DMS53 treated with DMSO at 0.1 percent for 48 hours (cell line): ENCODE measurements around the gene AP2A2.

Source experiments
- DNase-seq: peaks from one replicate; lab custom pipeline; 2025; ENCODE audit not compliant: unreplicated experiment; lab: John Stamatoyannopoulos, UW

Gene AP2A2

DNA sequence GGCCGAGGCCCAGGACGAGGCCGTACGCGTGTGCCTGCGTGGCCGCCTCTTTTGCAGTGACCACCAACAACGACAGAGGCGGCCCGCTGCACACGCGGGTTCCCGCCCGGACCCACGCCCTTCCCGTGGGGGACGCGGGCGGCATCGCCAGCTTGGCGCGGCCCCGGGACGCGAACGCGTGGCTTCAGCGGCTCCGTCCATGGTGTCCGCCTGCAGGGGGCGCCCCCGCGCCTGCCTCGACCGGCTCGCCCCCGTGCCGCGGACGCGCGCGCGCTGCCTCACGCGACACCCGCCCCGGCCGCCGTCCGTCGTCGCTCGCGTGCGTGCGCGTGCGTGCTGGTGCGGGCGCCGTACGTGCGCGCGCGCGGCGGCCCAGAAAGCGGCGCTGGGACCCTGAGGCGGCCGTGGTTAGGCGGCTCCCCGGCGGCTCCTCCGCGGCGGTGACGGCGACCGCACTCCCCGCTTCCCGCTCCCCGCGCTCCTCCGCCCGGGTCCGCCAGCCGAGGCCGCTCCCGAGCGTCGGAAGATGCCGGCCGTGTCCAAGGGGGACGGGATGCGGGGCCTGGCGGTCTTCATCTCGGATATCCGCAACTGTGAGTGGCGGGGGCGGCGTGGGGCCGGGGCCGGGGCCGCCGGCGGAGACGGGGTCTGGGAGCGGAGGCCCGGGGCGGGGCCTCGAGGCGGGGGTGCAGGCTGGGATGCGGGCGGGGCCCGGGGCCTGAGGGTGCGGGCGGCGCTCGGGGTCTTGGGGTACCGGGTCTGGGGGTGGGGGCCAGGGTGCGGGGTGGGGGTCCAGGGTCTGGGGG, at the start of gene AP2A2:
AP2A2 (plus strand) TSS at position 375 of the 806 bp plus-strand sequence; CDS start at position 527, 152 bp downstream.
- peak; percentile 78 for DNase-seq

DNA sequence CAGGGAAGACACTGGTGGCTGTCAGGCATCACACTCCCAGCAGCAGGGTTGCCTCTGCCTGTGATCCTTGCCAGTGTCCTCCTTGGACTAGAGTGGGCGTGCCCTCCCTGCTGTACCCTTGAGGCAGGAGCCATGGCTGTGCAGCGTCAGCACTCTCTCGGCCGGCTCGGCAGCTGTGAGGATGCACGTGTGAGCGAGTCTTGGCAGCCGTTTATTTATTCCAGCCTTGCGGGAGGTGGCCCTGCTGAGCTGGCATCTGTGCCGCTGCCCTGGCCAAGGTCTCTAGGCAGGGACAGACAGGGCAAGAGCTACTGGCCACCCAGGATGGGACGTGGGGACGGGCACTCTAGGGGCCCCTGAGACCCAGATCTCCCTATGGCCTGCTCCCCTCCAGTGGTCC, 49.1 kb upstream of the AP2A2 start:
- no peak for DNase-seq

DNA sequence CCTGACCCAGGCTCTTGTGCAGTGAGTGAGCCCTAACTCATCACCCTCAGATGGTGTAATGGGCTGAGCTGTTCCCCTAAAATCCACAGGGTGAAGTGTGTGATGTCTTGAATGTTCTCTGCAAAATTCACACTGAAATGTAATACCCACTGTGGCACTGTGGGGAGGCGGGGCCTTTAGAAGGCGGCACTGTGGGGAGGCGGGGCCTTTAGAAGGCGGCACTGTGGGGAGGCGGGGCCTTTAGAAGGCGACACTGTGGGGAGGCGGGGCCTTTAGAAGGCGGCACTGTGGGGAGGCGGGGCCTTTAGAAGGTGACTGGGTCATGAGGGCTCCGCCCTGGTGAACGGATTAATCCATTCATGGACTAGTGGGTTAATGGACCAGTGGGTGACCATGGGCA, 48.1 kb upstream of the AP2A2 start:
- no peak for DNase-seq

DNA sequence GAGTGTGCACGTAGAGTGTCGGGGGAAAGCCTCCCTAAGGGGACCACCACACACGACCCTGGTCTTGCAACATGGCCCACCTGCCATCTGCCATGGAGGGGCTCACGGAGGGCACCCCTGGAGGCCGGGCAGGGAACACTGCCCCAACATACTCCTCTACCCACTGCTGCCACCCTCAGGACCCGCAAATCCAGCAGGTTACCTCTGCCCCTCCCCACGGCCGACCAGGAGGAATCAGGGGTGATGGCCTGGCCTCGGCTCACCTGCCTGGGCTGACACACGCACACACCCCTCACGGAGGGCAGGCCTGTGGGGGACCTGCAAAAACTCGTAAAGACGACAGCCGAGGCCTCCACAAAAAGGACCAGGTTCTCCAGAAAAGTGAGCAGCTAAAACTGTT, 45.2 kb upstream of the AP2A2 start:
- DNase-seq = no peak

DNA sequence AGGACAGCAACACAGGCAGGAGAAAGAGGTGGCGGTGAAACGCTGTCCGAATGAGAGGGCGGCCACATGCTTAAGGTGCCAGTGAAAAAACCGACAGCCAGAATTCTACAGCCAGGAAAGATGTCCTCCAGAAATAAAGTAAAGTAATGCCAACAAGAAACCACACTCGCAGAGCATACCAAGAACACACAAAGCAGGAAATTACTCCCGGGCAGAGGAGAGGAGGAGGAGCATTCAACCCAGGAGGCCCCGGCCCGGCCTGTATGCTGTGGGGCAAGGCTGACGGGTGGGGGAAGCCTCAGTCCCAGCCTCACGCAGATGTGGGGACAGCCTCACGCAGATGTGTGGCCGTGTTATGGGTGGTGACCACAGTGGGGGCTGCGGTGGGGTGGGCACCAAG, 43.1 kb upstream of the AP2A2 start:
- no peak for DNase-seq

DNA sequence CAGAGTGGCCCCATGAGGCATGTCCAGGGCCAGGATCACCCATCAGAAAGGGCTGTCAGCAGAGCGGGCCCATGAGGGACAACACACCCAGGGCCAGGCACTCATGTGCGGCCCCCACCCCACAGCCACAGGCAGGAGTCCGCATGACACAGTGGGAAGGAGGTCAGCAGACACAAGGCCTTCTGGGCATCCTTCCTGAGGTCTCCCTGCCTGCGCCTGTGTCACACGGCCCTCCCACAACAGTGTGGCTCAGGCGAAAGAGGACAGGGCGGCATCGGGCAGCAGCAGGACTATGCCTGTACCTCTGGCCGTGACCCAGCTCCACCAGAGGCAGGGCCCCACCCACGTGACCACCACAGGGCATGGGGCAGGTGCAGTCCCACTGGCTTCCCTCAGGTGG, 42.1 kb upstream of the AP2A2 start:
- DNase-seq = no peak

DNA sequence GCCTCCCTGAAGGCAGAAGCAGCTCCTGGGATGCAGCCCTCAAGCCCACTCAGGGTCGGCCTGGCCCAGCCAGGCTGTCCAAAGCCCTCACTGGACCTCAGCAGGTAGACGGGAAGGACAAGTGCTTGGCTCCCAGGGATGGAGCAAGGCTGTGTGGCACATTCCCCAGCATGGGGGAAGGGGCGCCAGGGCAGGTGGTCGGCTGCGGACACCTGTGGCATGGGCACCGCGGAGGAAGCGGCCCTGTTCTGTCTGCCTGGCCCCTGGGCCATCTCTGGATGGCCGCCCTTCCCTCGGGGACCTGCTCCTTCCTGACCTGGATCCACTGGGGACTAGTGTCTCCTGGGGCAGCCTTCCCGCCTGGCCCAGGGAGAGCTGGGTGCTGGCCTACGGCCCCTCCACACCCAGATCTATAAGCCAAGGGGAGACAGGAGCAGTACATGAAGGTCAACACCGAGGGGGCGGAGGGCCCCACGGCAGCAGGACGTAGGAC, 41.0 kb upstream of the AP2A2 start:
- no peak for DNase-seq

DNA sequence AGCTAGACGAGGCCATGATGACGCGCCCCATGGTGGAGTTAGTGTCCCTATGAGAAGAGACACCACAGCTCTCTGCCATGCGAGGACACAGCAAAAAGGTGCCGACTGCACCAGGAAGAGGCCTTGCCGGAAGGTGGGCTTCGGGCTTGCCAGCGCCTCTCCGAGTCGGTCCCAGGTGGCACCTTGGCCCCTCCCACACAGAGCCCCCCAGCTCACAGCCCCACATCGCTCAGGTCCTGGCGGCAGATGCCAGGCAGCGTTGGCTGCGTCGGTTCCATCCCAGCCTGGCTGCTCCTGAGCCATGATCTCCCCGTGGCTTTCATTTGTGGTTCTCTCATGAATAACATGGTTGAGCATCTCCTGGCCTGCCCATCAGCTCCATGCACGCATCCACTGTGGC, 39.1 kb upstream of the AP2A2 start:
- no peak for DNase-seq

DNA sequence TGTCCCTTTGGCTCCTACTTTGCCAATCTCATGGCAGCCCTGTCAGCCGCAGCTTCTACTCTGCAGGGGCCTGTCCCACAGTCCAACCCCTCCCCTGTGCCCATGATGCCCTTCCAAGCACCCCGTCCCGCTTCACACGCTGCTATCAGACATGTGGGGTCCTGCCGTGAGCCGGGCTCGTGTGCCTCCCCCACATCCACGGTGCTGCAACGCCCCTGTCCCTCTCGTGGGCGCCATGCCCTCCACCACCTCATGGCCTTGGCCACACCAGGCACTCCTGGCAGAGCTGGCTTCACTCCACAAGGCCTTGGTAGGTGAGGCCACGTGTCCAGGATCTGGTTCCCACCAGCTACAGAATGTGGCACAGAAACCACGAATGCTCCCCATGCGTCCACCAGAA, 38.1 kb upstream of the AP2A2 start:
- no peak for DNase-seq

DNA sequence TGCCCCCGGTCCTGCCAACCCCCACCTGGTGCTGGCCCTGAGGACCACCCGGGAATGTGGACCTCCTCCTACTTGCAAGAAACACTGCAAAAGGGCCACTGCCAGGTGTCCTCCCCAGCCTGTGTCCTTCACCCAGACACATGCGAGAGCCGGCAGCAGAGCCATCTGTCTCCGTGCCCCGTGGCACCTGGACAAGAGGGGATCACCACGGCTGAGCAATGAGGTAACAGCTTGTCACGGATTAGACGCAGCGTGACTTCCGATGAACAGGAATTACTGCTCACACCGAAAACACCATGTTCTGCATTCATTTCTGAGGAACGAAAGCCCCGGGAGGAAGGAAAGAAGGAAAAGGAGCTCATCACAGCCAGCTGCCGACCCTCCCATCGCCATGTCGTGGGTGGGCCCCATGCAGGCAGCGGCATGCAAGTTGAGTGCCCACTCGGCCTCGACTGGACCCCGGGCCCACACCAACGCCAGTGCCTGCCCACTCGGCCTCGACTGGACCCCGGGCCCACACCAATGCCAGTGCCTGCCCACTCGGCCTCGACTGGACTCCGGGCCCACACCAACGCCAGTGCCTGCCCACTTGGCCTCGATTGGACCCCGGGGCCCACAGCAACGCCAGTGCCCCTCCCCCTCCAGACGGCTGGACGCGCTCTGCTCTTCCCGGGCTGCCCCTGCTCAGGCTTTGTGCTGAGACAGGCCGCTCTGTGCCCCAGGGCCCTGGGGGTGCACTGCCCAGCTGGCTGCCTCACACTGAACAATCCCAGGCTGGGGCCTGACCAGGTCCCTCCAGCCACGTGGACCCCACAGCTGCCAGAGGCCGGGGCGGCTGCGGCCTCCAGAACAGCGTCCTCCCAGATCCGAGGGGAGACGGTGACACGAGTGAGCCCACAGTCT, 37.1 kb upstream of the AP2A2 start:
- no peak for DNase-seq

DNA sequence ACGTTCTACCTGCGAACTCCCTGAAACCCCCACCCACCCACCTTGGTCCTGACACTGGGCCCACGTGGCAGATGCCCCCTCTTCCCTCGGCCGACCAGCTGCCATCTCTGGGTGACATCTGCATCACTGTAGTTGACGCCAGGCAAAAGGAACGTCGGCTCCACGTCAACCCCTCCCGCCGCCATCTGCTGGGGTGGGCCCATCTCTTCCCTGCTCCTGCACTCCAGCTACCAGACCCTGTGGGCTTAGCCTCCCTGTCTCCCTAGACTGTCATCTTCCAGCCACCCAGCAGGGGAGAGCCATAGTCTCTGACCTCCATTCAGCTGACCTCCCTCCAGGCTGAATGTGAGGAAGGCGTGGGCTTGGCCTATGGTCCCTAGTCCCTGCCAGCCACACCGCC, 36.4 kb upstream of the AP2A2 start:
- no peak for DNase-seq

DNA sequence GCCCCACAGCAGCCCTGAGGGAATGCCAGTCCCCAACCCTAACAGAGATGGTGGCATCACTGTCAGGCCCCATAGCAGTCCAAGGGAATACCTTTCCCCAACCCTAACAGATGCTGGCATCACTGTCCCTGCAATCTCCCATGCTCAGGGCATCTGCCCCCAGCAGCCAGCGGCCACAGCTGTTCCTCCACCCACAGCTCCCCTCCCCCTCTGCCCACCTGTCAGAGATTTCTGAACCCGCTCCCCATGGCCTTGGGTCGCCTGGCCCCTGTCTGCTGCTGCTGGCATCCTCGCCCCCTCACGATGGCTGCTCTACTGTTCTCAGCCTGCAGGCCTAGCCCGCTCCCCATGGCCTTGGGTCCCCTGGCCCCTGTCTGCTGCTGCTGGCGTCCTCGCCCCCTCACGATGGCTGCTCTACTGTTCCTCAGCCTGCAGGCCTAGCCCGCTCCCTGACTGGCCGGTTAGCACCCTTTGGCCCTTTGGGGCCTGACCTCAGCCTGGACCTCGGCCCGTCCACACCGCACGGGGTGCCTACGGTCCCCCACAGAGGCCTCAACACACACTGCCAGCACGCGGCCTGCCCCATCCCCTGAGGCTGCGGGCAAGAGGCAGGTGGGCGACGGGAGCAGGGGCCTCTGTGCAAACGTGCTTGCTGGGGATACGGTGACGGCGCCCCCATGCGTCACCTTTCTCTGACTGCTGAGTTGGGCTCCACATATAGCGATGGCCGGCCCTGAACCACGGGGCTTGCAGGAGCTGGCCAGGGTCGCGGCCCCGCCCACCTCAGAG, 35.8 kb upstream of the AP2A2 start:
- DNase-seq = no peak

DNA sequence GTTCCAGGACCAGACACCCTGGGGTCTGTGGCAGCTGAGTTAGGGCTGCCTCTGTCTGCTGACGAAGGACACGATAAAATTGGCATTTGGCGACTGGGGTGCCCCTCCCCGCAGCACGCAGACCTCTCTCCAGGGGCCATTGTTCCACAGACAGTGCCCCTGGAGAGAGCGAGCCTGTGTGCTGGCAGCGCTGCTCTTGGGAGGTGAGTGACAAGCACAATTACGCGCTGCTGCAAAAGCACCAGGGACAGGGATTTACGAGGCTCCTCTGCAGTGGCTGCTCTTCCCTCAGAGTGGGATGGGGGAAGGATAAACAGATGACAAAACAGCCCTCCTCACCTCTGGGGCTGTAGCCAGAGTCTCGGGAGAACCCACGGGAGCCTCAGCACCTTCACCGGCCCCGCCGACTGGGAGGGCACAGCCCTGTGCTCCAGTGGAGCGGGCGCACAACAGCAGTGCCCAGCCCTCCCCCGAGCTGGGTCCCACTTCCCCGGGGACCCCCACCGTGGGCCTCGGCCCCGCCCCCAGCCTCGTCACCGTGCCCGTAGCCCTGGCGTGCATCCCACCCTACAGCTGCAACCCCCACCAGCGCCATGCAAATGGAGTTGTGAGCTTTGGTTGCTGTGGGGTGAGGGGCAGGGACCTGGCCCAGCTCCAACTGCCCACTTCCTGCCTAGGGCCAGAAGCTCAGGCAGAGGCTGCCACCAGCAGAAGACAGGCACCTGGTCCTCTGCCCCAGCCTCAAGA, 34.7 kb upstream of the AP2A2 start:
- no peak for DNase-seq

DNA sequence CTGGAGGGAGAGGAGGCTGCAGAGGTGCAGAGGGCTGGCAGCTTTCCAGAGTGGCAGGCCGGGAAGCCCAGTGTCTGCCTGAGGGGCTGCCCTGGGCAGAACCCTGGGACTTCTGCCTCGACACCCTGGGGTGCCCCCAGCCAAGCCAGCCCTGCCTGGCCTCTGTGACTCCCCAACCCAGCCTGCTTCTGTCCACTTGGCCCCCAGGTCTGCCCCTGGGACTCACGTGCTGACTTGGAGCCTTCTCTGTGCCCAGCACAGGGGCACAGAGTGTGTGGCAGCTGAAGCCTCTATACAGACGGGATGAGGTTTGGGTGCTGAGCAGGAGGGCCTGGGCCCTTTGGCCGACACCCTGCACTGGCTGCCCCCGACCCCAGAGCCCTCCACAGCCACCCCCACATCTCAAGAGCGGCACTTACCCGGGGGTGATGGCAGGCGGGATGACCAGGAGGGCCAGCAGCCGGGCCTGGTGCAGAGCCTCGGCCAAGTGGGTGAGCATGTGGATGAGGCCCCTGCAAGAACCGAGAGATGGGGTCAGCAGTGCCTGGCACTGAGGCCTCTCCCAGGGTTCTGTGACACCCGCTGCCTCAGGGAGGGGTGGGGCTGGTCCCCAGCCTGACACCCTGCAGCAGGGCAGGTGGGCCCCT, 32.5 kb upstream of the AP2A2 start:
- DNase-seq = no peak

DNA sequence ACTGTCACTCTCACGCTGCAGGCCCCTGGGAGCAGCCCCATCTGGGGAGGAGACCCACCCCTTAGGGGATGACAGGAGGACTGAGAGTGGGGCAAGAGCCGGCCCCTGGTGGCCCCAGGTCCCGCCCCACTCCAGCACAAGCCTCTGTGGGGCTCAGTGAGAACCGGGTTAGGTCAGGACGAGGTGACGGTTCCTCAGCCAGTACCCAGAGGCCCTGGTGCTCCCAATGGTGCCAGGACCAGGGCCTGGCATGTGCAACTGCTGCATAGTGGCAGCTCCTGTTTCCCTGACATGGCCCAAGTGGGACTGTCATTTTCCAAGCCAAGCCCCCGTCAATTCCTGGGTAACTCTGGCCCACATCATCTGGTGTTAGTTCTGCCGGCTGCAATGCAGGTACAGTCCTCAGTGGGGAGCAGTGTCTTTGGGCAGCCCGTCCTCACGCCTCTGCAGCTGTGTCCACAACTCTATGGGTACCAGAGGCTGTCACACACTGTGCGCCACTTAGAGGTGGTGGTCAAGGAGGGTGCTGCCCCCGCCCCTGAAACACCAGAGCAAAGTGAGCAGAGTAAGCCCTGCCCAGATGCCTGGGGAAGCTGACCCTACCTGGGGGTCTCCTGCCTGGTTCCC, 31.0 kb upstream of the AP2A2 start:
- DNase-seq = no peak

DNA sequence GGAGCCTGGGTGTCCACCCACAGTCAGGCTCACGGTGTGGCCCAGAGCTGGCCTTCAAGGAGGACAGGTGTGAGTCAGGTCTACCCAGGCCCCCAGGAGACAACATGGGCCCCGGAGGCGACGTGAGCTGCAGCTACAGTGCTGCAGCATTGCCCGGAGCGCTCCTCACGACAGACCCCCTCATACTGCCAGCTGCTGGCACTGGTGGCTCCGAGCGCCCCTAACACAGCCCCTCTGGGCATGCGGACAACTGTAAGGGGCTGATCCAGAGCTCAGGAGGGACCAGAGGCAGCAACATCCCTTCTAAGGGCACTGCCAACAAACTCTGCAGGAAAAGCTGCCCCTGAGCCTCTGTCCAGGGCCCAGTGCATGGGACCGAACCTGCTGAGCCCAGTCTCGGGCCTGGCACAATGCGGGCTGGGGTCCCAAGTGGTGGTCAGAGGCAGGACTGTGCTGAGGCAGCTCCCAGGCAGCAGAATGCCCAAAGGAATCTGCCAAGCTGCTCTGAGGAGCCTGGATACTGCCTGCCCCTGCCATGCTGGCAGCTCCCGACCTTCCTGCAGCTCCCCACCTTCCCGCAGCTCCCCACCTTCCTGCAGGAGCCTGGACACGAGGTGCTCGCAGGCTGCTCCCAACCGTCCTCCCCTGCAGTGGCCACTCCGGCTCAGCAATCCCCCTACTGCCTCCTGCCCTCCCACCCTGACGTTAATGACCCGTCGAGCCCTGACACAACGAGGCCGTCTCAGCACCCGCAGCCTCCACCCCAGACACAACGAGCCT, 30.1 kb upstream of the AP2A2 start:
- DNase-seq = no peak

DNA sequence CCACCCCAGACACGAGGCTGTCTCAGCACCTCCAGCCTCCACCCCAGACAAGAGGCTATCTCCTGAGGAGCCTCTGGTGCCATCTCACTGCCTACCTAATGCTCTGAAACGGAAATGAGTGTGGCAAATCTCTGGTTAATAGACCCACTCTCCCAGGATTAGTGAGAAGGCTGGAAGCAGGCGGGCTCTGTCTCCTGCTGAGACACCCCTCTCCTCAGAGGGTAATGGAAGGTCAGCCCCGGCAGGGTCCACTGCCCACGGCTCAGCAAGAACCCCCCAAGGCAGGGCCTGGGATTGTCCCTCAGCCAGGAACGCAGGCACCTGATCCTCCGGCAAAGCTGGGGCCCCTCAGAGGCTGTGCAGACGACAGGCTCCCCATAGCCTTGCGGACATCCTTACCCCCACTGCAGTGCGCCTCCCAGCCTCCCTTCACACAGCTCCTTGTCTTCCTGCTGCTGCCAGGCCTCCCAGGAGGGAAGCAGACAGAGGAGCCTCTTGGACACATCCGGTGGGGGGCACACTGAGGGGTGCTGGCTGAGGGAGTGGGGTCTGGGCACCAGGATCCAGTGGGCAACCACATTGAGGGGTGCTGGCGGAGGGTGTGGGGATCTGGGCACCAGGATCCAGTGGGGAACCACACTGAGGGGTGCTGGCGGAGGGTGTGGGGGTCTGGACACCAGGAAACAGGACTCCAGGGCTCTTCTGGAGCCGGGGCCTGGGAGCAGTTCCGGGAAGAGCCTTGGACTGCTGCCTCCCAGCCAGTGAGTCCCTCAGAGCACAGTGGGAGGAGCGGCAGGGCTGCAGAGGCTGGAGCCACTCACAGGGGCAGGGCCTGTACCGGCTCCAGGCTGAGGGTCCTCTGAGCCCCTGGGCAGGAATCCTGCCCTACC, 28.2 kb upstream of the AP2A2 start:
- no peak for DNase-seq

DNA sequence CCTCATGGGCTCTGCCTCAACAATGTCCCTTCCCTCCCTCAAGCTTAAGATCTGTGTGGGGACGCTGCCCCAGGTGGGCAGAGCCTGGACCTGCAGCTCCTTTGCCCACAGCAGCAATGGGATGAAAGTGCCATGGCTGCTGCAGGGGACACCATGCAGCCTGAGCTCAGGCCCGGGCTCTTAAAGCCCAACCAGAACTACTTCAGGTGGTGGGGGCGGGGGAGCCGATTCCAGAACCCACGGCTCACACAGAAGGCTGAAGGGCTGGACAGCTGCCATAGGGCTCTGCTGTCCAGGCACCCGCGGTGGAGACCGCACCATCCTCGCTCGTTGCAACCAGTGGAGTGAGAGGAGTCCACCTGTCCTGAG, 27.5 kb upstream of the AP2A2 start:
- no peak for DNase-seq
